PC-9 (cell line): ENCODE data around the gene EPN1.

ENCODE experiments used
- CTCF ChIP-seq: fragments of 200-600 bp; sonication (generic); conservative IDR thresholded peaks from 2 replicates; pipeline ENCODE4 v1.6.1; 2017; ENCODE audit warnings: mixed run types, antibody characterized with exemption, mild to moderate bottlenecking, moderate library complexity
- EZH2 ChIP-seq: fragments of 200-600 bp; sonication (generic); IDR thresholded peaks from 2 replicates; pipeline ENCODE4 v1.8.0; 2017; ENCODE audit warnings: antibody characterized with exemption, low read depth

- TF ChIP-seq CTCF (no peak), EZH2 (no peak)
These were observed 38.0 kb downstream of the EPN1 start for GRCh38 chr19:55712804-55713631.
